Measurements from ENCODE around the gene ATP8B1. TPM values are rescaled to one million over a fixed set of nuclear protein-coding genes. Genes with fewer than 3 reads are reported as not detected.

Gene ATP8B1
- total RNA-seq, 1 donor from 2014 or later, result 0.07 TPM

- H3K27me3 Mint-ChIP-seq (ENCODE audit: unreplicated experiment), result peaks cover 3% of the 10 kb centered on the region
- TF ChIP-seq CTCF (IDR thresholded peaks at IDR 0.05; ENCODE audit: partially characterized antibody, unreplicated experiment), result no peak
- no peaks in the 10 kb centered on the region for H3K36me3 Mint-ChIP-seq (ENCODE audit: unreplicated experiment)
- no peak overlapping the region for H3K4me3 Mint-ChIP-seq (ENCODE audit: unreplicated experiment)
- no peak overlapping the region for H3K27ac Mint-ChIP-seq (ENCODE audit: unreplicated experiment)
- peaks cover 2% of the 10 kb centered on the region for H3K9me3 Mint-ChIP-seq (ENCODE audit: unreplicated experiment)
- H3K4me1 Mint-ChIP-seq (ENCODE audit: low read depth, unreplicated experiment), result peaks cover 8% of the 10 kb centered on the region
- no peak for DNase-seq
Measured at GRCh38 chr18:57776354-57776753, 26.8 kb downstream of the ATP8B1 start.

- Mint-ChIP-seq H3K27me3 (ENCODE audit: unreplicated experiment) (peaks cover 3% of the 10 kb centered on the region), H3K9me3 (ENCODE audit: unreplicated experiment) (peaks cover 2% of the 10 kb centered on the region), H3K27ac (ENCODE audit: unreplicated experiment) (no peak overlapping the region), H3K36me3 (ENCODE audit: unreplicated experiment) (no peaks in the 10 kb centered on the region), H3K4me3 (ENCODE audit: unreplicated experiment) (no peak overlapping the region), H3K4me1 (ENCODE audit: low read depth, unreplicated experiment) (peaks cover 8% of the 10 kb centered on the region)
- no peak for DNase-seq
- TF ChIP-seq CTCF (IDR thresholded peaks at IDR 0.05; ENCODE audit: partially characterized antibody, unreplicated experiment), result no peak
Measured at GRCh38 chr18:57775937-57776336, 27.2 kb downstream of the ATP8B1 start.

GRCh38 chr18:57772387-57772799 lies 30.7 kb downstream of the ATP8B1 start:
- Mint-ChIP-seq H3K4me1 (ENCODE audit: low read depth, unreplicated experiment) (peaks cover 8% of the 10 kb centered on the region), H3K36me3 (ENCODE audit: unreplicated experiment) (no peaks in the 10 kb centered on the region), H3K27me3 (ENCODE audit: unreplicated experiment) (peaks cover 5% of the 10 kb centered on the region), H3K27ac (ENCODE audit: unreplicated experiment) (no peak overlapping the region), H3K9me3 (ENCODE audit: unreplicated experiment) (peaks cover 2% of the 10 kb centered on the region), H3K4me3 (ENCODE audit: unreplicated experiment) (no peak overlapping the region)
- DNase-seq, result no peak
- TF ChIP-seq CTCF (IDR thresholded peaks at IDR 0.05; ENCODE audit: partially characterized antibody, unreplicated experiment), result no peak

- no peak overlapping the region for H3K27ac Mint-ChIP-seq (ENCODE audit: unreplicated experiment)
- TF ChIP-seq CTCF (IDR thresholded peaks at IDR 0.05; ENCODE audit: partially characterized antibody, unreplicated experiment), result no peak
- peaks cover under 1% of the 10 kb centered on the region for H3K9me3 Mint-ChIP-seq (ENCODE audit: unreplicated experiment)
- no peak for DNase-seq
- H3K4me3 Mint-ChIP-seq (ENCODE audit: unreplicated experiment), result no peak overlapping the region
- H3K27me3 Mint-ChIP-seq (ENCODE audit: unreplicated experiment), result peaks cover 5% of the 10 kb centered on the region
- H3K4me1 Mint-ChIP-seq (ENCODE audit: low read depth, unreplicated experiment), result peaks cover 8% of the 10 kb centered on the region
- no peaks in the 10 kb centered on the region for H3K36me3 Mint-ChIP-seq (ENCODE audit: unreplicated experiment)
Measured at GRCh38 chr18:57771626-57772025, 31.5 kb downstream of the ATP8B1 start.

- Mint-ChIP-seq H3K4me1 (ENCODE audit: low read depth, unreplicated experiment) (peaks cover 5% of the 10 kb centered on the region), H3K27ac (ENCODE audit: unreplicated experiment) (no peak overlapping the region)
Measured at GRCh38 chr18:57771193-57771592, 31.9 kb downstream of the ATP8B1 start.

More at GRCh38 chr18:57771193-57771592, 31.9 kb downstream of the ATP8B1 start:
- Mint-ChIP-seq H3K4me3 (ENCODE audit: unreplicated experiment) (no peak overlapping the region), H3K36me3 (ENCODE audit: unreplicated experiment) (no peaks in the 10 kb centered on the region), H3K27me3 (ENCODE audit: unreplicated experiment) (peaks cover 5% of the 10 kb centered on the region), H3K9me3 (ENCODE audit: unreplicated experiment) (no peaks in the 10 kb centered on the region)
- no peak for TF ChIP-seq CTCF (IDR thresholded peaks at IDR 0.05; ENCODE audit: partially characterized antibody, unreplicated experiment)
- no peak for DNase-seq

Measured in glutamatergic neuron (in vitro differentiated cells).